Measurements from ENCODE around the gene R3HDM4. TPM values are rescaled to one million over a fixed set of nuclear protein-coding genes. Genes with fewer than 3 reads are reported as not detected.

R3HDM4 gene
- total and polyA plus RNA-seq, 4 donors = 14.1 to 72.4 (median 20.2) TPM

GRCh38 chr19:932648-933552, 19.9 kb upstream of the R3HDM4 start:
- H3K36me3 ChIP-seq (ENCODE audit: control insufficient read depth in 4 of 4, insufficient read depth in 3 of 4, low read depth in 1 of 4, low read length in 3 of 4) = no peaks in the 10 kb centered on the region
- H3K4me3 ChIP-seq (ENCODE audit: low read depth in 1 of 3, low read length in 3 of 3) = no peak overlapping the region
- no peaks in the 10 kb centered on the region for H3K27me3 ChIP-seq (ENCODE audit: control insufficient read depth in 4 of 4, insufficient read depth in 4 of 4, low read length in 3 of 4)
- 75% methylated on average over 54 of the region's 54 CpGs for WGBS
- DNase-seq (ENCODE audit: low spot score) = no peak
- TF ChIP-seq TAF1 (conservative IDR thresholded peaks at IDR 0.05) (no peak), HNF4A (conservative IDR thresholded peaks at IDR 0.05) (no peak), SP1 (IDR thresholded peaks at IDR 0.05) (no peak), HNF4G (IDR thresholded peaks at IDR 0.05) (no peak), GABPA (IDR thresholded peaks at IDR 0.05 in 1 of 2, conservative IDR thresholded peaks at IDR 0.05 in 1 of 2) (no peak), RXRA (IDR thresholded peaks at IDR 0.05) (no peak), ATF3 (IDR thresholded peaks at IDR 0.05) (no peak), MAX (IDR thresholded peaks at IDR 0.05) (no peak), REST (IDR thresholded peaks at IDR 0.05) (no peak), RAD21 (IDR thresholded peaks at IDR 0.05) (no peak), NR2F2 (IDR thresholded peaks at IDR 0.05) (no peak), YY1 (IDR thresholded peaks at IDR 0.05) (no peak), FOXA1 (IDR thresholded peaks at IDR 0.05) (no peak), ZBTB33 (IDR thresholded peaks at IDR 0.05) (no peak), JUND (IDR thresholded peaks at IDR 0.05) (no peak), EGR1 (IDR thresholded peaks at IDR 0.05; ENCODE audit: low read depth in 2 of 2) (no peak), FOXA2 (IDR thresholded peaks at IDR 0.05) (no peak), CTCF (IDR thresholded peaks at IDR 0.05; ENCODE audit: low read depth, low read length, missing input control) (no peak)
- no peak overlapping the region for H3K27ac ChIP-seq (ENCODE audit: low read depth in 1 of 2, low read length in 2 of 2)
- peaks cover 18 to 45% (median 28%) of the 10 kb centered on the region in 4 donors for H3K4me1 ChIP-seq (ENCODE audit: control insufficient read depth in 4 of 4, insufficient read depth in 4 of 4, low read length in 3 of 4)
- no peak overlapping the region for H3K9ac ChIP-seq (ENCODE audit: low read depth in 1 of 2, low read length in 2 of 2)
- H3K9me3 ChIP-seq (ENCODE audit: control insufficient read depth in 4 of 4, low read length in 3 of 4) = no peaks in the 10 kb centered on the region

Data from liver (tissue), 9 donors.